Epithelial cell of prostate (primary cell): ENCODE results near the gene SYNGR4.
"Not testable (repeated sequence)": the region's sequence is repeated elsewhere in the genome, so short reads cannot be mapped to it uniquely, and the experiment has no call there.

Source experiments
- DNase-seq: peaks from one replicate; pipeline ENCODE4 v3.0.0-alpha.2; 2011; ENCODE audit warnings: low read depth, low spot score
- H3K27ac ChIP-seq: fragments of 450-650 bp; 2 replicates; pipeline ENCODE4 v1.5.1; 2017; ENCODE audit warnings: mild to moderate bottlenecking

SYNGR4 gene

GRCh38 chr19:48367855-48368254 is 3.7 kb downstream of the SYNGR4 start:
- H3K27ac ChIP-seq: no peak overlapping the region
- DNase-seq: no peak

DNA sequence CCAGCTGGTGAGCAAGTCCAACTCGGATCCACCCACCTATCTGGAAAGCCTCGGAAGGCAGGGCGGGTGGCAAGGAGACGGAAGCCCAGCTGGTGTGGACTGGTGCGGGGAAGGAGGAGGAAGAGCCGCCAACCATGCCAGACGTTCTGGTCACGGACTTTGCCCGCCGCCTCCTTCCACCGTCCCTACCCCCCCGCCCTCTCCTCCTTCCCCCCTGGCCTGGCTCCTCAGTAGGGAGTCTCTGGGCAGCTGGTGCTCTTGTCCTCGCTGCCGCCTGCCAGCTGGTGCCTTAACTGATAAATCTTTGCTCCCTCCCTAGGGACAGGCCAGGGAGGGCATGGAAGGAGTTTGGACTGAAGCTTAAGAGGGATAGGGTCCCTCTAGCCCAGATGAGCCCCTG is 4.8 kb downstream of the SYNGR4 start:
- no peak overlapping the region for H3K27ac ChIP-seq
- no peak for DNase-seq

DNA sequence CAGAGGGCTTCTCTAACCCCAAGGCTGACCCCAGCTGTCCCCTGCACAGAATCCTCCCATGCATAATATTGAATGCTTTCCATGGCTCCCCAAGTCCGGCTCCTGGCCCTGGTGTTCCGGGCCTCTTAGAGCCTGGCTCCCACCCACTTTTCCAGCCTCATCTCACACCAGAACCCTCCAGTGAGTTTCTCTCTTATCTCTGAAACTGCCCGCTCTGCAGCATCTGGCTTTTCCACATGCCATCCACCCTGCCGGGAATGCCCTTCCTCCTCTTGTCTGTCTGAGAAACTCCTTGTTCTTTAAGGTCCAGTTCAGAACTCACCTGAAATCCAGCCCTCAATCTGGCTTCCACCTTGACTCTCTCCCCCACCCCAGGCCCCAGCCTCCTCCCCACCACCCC is 6.8 kb downstream of the SYNGR4 start:
- H3K27ac ChIP-seq: no peak overlapping the region
- DNase-seq: no peak

GRCh38 chr19:48371367-48371766 is 7.2 kb downstream of the SYNGR4 start:
- no peak overlapping the region for H3K27ac ChIP-seq
- no peak for DNase-seq

DNA sequence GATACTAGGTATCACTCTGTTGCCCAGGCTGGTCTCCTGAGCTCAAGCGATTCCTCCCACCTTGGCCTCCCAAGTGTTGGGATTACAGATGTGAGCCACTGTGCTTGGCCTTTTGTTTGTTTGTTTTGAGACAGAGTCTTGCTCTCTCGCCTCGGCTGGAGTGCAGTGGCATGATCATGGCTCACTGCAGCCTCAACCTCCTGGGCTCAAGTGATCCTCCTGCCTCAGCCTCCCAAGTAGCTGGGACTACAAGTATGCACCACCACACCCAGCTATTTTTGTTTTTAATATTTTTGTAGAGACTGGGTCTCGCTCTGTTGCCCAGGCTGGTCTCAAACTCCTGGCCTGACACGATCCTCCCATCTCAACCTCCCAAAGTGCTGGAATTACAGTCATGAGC is 7.6 kb downstream of the SYNGR4 start:
- not testable (repeated sequence) for DNase-seq, H3K27ac ChIP-seq

GRCh38 chr19:48372904-48373303 is 8.7 kb downstream of the SYNGR4 start:
- peak; percentile 34 for DNase-seq
- no peak overlapping the region for H3K27ac ChIP-seq

- no peak for DNase-seq
- no peak overlapping the region for H3K27ac ChIP-seq
Measured at GRCh38 chr19:48373567-48373966, 9.4 kb downstream of the SYNGR4 start.

GRCh38 chr19:48378194-48378570 is 14.0 kb downstream of the SYNGR4 start:
- DNase-seq: no peak
- no peak overlapping the region for H3K27ac ChIP-seq

- no peak for DNase-seq
- peak overlapping the region; percentile 26 for H3K27ac ChIP-seq
Measured at GRCh38 chr19:48379058-48379457, 14.9 kb downstream of the SYNGR4 start.

DNA sequence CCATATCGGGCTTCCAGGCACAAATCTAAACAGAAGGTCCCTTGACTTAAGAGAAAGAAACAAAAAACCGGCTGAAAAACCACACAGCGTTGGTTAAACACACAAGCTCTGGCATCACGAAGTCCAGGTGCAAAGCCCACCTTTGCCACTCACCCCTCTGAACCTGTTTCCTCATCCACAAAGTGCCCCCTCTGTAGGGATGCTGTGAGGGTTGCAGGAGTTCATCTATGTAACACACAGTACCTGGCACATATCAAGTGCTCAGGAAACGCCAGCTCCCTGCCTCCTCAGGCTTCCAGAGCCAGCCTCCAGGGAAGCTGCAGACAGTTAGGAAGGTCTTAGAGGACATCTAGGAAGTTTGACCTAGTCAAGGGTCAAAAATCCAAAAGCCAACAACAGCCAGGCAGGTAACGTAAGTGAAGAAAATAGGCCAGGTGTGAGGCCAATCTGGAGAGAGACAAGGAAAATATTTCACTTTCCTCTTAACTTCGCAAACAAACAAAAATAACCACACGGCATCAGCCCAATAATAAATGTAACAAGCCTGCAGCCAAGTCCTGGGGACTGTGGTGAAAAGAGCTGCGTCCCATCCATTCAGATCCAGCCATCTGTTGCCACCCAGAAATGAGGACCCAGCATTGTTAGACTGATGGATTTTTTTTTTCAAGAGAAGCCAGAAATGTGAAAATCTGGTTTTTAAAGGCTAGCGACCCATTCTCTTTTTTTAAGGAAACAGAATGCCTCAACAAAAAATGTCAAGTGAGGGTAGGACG is 17.2 kb downstream of the SYNGR4 start:
- no peak overlapping the region for H3K27ac ChIP-seq
- DNase-seq: no peak

DNA sequence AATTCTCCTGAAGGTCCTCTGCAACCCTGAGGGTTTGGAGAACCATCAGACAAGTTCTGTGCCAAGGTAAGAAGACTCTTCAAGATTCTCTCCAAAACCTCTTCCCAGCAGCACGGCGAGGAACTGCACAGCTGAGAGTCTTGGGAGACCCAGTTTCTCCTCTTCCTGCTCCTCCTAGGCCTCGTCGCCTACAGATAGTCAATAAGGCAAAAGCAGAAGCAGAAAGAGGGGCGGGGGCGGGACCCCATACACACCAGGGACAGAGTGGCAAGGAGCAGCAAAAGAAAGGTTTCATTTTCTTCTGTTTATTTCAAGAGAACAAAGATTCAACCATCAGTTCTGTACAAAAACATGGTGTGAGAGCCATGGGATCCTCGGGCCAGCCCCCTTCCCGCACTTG is 18.1 kb downstream of the SYNGR4 start:
- H3K27ac ChIP-seq: no peak overlapping the region

DNA sequence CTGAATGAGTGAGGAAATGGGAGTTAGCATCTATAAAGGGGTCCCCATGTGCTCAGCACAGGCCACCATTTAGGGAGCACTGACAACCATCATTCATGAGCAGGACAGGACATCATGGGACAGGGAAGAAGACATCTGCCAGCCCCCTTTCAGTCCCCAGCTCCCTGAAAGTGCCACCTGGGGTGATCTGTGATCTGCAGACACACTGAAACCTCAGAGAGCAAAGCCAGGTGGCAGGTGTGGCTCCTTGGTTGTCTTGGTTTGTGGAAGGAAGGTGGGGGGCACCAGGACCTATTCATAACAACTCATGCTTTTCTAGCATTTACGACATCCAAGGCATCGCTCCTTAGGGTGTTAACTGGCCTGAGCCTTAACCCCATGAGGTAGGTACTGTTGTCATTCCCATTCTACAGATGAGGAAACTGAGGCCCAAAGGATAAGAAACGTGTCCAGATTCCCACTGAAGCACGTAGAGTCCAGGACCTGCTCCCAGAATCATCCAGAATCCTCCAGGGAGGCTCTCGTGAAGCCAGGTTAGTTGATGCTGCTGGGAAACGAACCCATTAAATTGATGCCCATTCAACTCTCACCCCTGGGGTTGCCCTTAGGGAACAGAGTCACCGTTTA is 21.4 kb downstream of the SYNGR4 start:
- no peak overlapping the region for H3K27ac ChIP-seq
- no peak for DNase-seq

More for the DNA sequence above, 18.1 kb downstream of the SYNGR4 start:
- no peak for DNase-seq

DNA sequence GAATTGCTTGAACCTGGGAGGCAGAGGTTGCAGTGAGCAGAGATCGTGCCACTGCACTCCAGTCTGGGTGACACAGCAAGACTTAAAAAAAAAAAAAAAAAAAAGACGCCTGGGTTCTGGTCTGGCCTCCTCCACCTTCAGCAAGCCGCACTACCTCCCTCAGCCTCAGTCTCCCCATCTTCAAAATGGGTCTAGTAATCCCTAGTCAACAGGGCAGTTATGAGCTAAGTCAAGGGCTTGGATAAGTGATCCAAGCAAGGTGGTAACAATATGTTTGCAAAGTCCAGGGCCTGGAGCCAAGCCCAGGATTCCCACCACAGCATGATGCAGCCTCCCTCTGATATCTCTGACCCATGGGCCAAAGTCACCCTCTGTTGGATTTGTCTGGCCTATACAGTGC is 22.8 kb downstream of the SYNGR4 start:
- DNase-seq: no peak
- H3K27ac ChIP-seq: no peak overlapping the region

DNA sequence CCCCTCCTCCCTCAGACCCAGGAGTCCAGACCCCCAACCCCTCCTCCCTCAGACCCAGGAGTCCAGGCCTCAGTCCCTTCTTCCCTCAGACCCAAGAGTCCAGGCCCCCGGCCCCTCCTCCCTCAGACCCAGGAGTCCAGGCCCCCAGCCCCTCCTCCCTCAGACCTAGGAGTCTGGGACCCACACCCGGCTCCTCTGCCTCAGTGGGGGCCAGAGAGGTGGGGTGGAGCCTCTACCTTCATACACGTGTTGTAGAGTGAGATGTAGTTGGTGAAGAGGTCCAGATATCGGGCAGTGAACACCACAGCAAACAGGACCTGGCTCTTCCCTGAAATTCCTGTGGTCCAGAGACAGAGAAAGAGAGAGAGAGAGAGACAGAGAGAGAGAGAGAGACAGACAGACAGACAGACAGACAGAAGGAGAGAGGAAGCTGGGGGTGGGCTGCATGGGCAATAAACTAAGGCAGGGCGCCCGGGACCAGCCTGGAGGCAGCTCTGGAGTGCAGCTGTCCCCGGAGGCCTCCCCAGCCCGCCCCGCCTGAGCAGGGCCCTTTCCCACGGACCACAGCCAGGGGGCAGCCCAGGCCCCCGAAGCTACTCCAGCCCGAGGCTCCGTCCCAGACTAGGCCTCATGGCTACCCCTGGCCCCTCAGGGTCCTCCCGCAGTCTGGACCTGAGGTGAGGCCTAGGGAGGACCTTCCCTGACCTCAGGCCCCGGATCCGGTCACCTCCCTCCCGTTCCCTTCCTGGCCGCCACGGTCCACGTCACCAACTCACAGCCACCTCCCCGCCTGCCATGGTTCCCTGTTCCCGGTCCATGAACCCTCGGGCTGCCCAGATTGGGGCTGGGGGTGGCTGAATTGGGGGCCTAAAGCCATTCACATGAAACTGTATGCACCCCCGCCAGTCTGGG is 26.3 kb downstream of the SYNGR4 start:
- no peak for DNase-seq
- H3K27ac ChIP-seq: peak overlapping the region; percentile 73

DNA sequence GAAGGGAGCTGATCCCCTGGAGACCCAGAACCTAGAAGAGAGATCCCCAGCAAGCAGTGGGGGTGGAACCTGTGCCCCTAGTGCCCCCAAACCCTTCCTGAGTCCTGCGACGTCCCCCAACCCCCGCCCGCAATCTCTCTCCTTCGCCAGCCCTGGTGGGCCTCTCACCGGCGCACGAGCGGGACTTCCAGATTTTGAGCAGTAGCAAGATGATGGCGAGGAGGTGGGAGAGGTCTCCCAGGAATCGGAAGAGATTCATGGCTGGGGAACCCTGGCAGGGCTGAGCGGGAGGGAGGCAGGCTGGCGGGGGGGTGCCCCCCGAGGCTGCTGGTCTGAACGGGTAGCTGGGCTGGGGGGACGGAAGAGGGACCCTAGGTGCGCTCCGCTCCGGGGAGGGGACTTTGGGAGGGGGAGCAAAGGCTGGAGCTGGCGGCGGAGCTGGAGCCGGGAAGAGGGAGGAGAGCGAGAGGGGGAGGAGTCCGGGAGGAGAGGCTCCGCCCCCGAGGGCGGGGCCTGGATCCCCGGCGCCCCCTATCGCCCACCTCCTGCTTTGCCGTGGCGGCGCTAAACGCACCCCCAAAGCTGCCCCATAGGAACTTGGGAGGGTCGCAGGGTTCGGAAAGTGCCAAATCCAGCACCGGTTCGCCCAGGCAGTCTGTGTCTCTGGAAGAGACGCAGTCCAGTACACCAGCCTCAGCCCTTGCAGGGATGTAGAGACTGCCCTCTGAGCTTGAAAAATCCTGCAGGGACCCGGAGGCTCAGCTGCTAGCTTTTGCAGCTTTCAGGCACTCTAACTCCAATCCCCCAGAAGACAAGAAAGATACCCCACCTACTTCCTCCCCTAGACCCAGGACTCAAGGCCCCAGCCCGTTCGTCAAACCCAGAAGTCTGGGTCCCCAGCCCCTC is 27.2 kb downstream of the SYNGR4 start, which contains the start of gene KDELR1:
Gene KDELR1, minus strand, starts transcription at position 452 of the 906 bp plus-strand sequence. Its CDS starts 193 bp downstream, at position 259.
- no peak for DNase-seq

DNA sequence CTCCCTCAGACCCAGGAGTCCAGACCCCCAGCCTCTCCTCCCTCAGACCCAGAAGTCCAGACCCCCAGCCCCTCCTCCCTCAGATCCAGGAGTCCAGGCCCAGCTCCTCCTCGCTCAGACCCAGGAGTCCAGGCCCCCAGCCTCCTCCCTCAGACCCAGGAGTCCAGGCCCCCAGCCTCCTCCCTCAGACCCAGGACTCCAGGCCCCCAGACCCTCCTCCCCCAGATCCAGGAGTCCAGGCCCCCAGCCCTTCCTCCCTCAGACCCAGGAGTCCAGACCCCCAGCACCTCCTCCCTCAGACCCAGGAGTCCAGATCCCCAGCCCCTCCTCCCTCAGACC is 27.8 kb downstream of the SYNGR4 start:
- not testable (repeated sequence) for H3K27ac ChIP-seq, DNase-seq

More for the DNA sequence above, 27.2 kb downstream of the SYNGR4 start, which contains the start of gene KDELR1:
- peak within 1 kb of the TSS; percentile 73 for H3K27ac ChIP-seq

DNA sequence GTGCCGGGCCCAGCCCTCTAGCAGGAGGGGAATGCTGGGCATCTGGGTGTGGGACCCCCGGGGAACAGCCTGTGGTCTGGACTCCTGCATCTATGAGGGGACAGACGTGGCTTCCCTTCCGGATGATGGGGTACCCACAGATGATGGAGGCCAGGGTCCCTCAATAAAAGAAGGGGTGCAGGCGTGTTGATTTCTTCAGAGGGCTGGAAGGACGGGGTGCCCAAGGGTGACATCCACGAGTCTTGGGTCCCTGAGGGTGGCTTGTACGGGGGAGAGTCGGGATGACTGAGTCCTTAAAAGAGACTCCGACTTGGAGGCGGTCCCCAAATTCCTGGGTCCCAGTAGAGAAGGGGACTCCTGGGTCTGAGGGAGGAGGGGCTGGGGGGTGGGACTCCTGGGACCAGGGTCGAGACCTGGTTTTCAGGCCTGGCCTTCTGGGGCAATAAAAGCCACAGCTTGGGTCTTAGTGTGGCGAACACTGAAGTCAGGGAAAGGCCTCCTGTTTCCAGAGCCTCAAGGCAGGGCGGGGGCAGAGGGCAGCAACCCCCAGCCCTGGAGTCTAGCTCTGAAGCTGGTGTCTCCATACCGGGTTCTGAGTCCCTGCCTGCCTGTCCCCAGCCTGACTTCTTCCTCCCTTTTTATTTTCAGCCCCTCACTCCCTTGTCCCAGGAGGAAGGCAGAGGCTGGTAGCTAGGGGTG is 28.8 kb downstream of the SYNGR4 start:
- no peak for DNase-seq
- no peak overlapping the region for H3K27ac ChIP-seq

DNA sequence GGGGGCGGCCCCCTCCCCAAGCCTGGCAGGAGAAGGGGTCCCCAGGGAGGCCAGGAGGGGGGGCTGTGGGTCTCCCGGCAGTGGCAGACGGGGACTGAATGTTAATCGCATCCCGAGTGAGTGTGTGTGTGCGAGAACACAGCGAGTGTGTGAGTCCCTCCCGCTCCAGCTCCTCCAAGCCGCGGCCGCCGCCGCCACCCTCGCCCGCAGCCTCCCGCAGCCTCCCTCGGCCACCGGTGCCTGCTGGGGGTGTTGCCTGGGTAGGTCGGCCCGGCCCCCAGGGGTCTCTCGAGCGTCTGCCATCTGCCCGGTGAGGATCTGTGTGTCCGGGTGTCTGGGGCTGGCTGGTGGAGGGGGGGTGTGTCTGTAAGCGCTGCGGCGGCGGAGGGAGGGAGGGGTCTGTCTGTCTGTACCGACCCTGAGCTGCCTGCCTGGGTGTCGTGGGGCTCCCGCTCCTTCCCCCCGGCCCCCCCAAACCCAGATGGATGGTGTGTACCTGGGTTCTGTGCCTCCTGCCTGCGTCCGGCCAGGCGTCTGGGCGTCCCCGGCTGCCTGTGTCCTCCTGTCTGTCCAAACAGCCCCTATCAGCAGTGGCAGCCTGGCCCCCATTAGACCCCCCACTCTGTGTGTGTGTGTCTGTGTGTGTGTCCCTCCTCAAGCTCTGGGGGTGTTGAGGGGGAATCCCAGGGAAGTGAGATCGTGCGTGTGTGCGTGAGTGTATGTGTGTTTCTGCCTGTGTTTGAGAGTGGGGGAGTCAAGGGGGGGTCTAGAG is 29.6 kb downstream of the SYNGR4 start, which contains the start of gene GRIN2D:
Gene GRIN2D, plus strand, starts transcription at position 110 of the 772 bp plus-strand sequence. CDS start 4,725 bp downstream, outside the sequence.
- no peak for DNase-seq
- no peak within 1 kb of the TSS for H3K27ac ChIP-seq
